ENCODE results near the gene SLC9C1. TPM values are rescaled to one million over a fixed set of nuclear protein-coding genes. Genes with fewer than 3 reads are reported as not detected.
A peak's percentile ranks its signal among the peaks of the same experiment; 100 is the strongest.

SLC9C1 gene
- total and polyA plus RNA-seq, 2 donors (not counting 1 experiment from before 2014, with no cell fraction given), result under 0.01 TPM; not detected in 1

GRCh38 chr3:112307557-112307956 is 13.5 kb upstream of the SLC9C1 start:
- Histone ChIP-seq H3K27me3 (ENCODE audit: control insufficient read depth, insufficient read depth, low read length) (no peaks in the 10 kb centered on the region), H3K36me3 (ENCODE audit: control insufficient read depth, insufficient read depth, low read length) (no peaks in the 10 kb centered on the region), H3K27ac (ENCODE audit: insufficient read depth, low read length) (no peak overlapping the region), H3K9ac (ENCODE audit: insufficient read depth, low read length) (no peak overlapping the region), H3K4me1 (ENCODE audit: control insufficient read depth, extremely low read depth, insufficient read depth, low read length) (peaks cover 5% of the 10 kb centered on the region), H3K4me2 (ENCODE audit: extremely low read depth, insufficient read depth, low read length) (no peak overlapping the region), H3K9me3 (ENCODE audit: control insufficient read depth, insufficient read depth, low read depth, low read length) (no peaks in the 10 kb centered on the region), H3K79me2 (ENCODE audit: control insufficient read depth, insufficient read depth, low read length) (no peaks in the 10 kb centered on the region), H2AFZ (ENCODE audit: low read length) (no peak overlapping the region), H3K4me3 (replicated peaks in 1 of 4; ENCODE audit: control extremely low read depth in 1 of 4, insufficient read depth in 1 of 4, low read depth in 3 of 4, low read length in 4 of 4) (no peak overlapping the region), H4K20me1 (ENCODE audit: control insufficient read depth, extremely low read depth, insufficient read depth, low read length) (no peaks in the 10 kb centered on the region)
- TF ChIP-seq EZH2 (IDR thresholded peaks at IDR 0.05; ENCODE audit: low read length, missing control alignments) (no peak), CTCF (conservative IDR thresholded peaks at IDR 0.05 in 1 of 2, IDR thresholded peaks at IDR 0.05 in 1 of 2; ENCODE audit: low read depth in 1 of 2, low read length in 2 of 2) (no peak)
- no peak for DNase-seq (ENCODE audit: low read depth in 2 of 2)

GRCh38 chr3:112306825-112307224 is 12.8 kb upstream of the SLC9C1 start:
- Histone ChIP-seq H3K27me3 (ENCODE audit: control insufficient read depth, insufficient read depth, low read length) (no peaks in the 10 kb centered on the region), H3K4me3 (replicated peaks in 1 of 4; ENCODE audit: control extremely low read depth in 1 of 4, insufficient read depth in 1 of 4, low read depth in 3 of 4, low read length in 4 of 4) (no peak overlapping the region), H4K20me1 (ENCODE audit: control insufficient read depth, extremely low read depth, insufficient read depth, low read length) (no peaks in the 10 kb centered on the region), H3K36me3 (ENCODE audit: control insufficient read depth, insufficient read depth, low read length) (no peaks in the 10 kb centered on the region), H3K9me3 (ENCODE audit: control insufficient read depth, insufficient read depth, low read depth, low read length) (no peaks in the 10 kb centered on the region), H3K4me2 (ENCODE audit: extremely low read depth, insufficient read depth, low read length) (no peak overlapping the region), H3K79me2 (ENCODE audit: control insufficient read depth, insufficient read depth, low read length) (no peaks in the 10 kb centered on the region), H2AFZ (ENCODE audit: low read length) (no peak overlapping the region), H3K9ac (ENCODE audit: insufficient read depth, low read length) (no peak overlapping the region), H3K4me1 (ENCODE audit: control insufficient read depth, extremely low read depth, insufficient read depth, low read length) (peaks cover 5% of the 10 kb centered on the region), H3K27ac (ENCODE audit: insufficient read depth, low read length) (no peak overlapping the region)
- DNase-seq (ENCODE audit: low read depth in 2 of 2), result no peak
- TF ChIP-seq CTCF (conservative IDR thresholded peaks at IDR 0.05 in 1 of 2, IDR thresholded peaks at IDR 0.05 in 1 of 2; ENCODE audit: low read depth in 1 of 2, low read length in 2 of 2) (no peak), EZH2 (IDR thresholded peaks at IDR 0.05; ENCODE audit: low read length, missing control alignments) (no peak)

- H3K27me3 ChIP-seq (ENCODE audit: control insufficient read depth, insufficient read depth, low read length), result no peaks in the 10 kb centered on the region
- H3K9ac ChIP-seq (ENCODE audit: insufficient read depth, low read length), result no peak overlapping the region
- no peak overlapping the region for H3K27ac ChIP-seq (ENCODE audit: insufficient read depth, low read length)
- H3K9me3 ChIP-seq (ENCODE audit: control insufficient read depth, insufficient read depth, low read depth, low read length), result no peaks in the 10 kb centered on the region
- peaks cover 5% of the 10 kb centered on the region for H3K4me1 ChIP-seq (ENCODE audit: control insufficient read depth, extremely low read depth, insufficient read depth, low read length)
- H4K20me1 ChIP-seq (ENCODE audit: control insufficient read depth, extremely low read depth, insufficient read depth, low read length), result no peaks in the 10 kb centered on the region
- no peaks in the 10 kb centered on the region for H3K79me2 ChIP-seq (ENCODE audit: control insufficient read depth, insufficient read depth, low read length)
- H3K4me3 ChIP-seq (replicated peaks in 1 of 4; ENCODE audit: control extremely low read depth in 1 of 4, insufficient read depth in 1 of 4, low read depth in 3 of 4, low read length in 4 of 4), result no peak overlapping the region
- TF ChIP-seq CTCF (conservative IDR thresholded peaks at IDR 0.05 in 1 of 2, IDR thresholded peaks at IDR 0.05 in 1 of 2; ENCODE audit: low read depth in 1 of 2, low read length in 2 of 2) (peak; percentile 32 to 45), EZH2 (IDR thresholded peaks at IDR 0.05; ENCODE audit: low read length, missing control alignments) (no peak)
- H3K4me2 ChIP-seq (ENCODE audit: extremely low read depth, insufficient read depth, low read length), result peak overlapping the region; percentile 86
- peak in 1 of 2 donors; percentile 16 for DNase-seq (ENCODE audit: low read depth in 2 of 2)
- peak overlapping the region; percentile 99 for H2AFZ ChIP-seq (ENCODE audit: low read length)
- H3K36me3 ChIP-seq (ENCODE audit: control insufficient read depth, insufficient read depth, low read length), result no peaks in the 10 kb centered on the region
These were observed 10.6 kb upstream of the SLC9C1 start for GRCh38 chr3:112304611-112305010.
